ENCODE data around the gene CALML4. TPM values are rescaled to one million over a fixed set of nuclear protein-coding genes. Genes with fewer than 3 reads are reported as not detected.

Gene CALML4
- total and polyA plus RNA-seq, 2 experiments from 2014 or later, result 13.4 to 16.2 TPM

- H3K4me1 Mint-ChIP-seq, result no peaks in the 10 kb centered on the region
- no peak for DNase-seq (ENCODE audit: low spot score)
- H3K79me2 ChIP-seq (replicated peaks; ENCODE audit: insufficient read depth), result peaks cover 84% of the 10 kb centered on the region
- no peak overlapping the region for H3K4me3 Mint-ChIP-seq
- no peak overlapping the region for H3K4me3 ChIP-seq
- no peak overlapping the region for H3K4me2 ChIP-seq
- H3F3A ChIP-seq (replicated peaks; ENCODE audit: low read depth), result no peaks in the 10 kb centered on the region
- no peak for ATAC-seq
- H3K4me1 ChIP-seq (ENCODE audit: insufficient read depth), result no peaks in the 10 kb centered on the region
- peaks cover 82% of the 10 kb centered on the region for H3K36me3 Mint-ChIP-seq (ENCODE audit: low read depth)
- no peaks in the 10 kb centered on the region for H3K9me2 ChIP-seq (ENCODE audit: insufficient read depth)
- peaks cover 27% of the 10 kb centered on the region for H3K9me3 Mint-ChIP-seq
- H2AFZ ChIP-seq, result no peak overlapping the region
- no peak overlapping the region for H3K27ac ChIP-seq (ENCODE audit: low read depth)
- peaks cover 2% of the 10 kb centered on the region for H3K27me3 Mint-ChIP-seq (ENCODE audit: insufficient read depth, low read depth, poor library complexity)
- no peak overlapping the region for H3K27ac Mint-ChIP-seq
- peaks cover 35% of the 10 kb centered on the region for H4K20me1 ChIP-seq (replicated peaks; ENCODE audit: insufficient read depth)
- no peaks in the 10 kb centered on the region for H3K27me3 ChIP-seq (ENCODE audit: insufficient read depth)
- TF ChIP-seq ZNF331 (CRISPR knock-in tag; IDR thresholded peaks at IDR 0.05; ENCODE audit: low read depth) (no peak), ZNF114 (CRISPR knock-in tag; IDR thresholded peaks at IDR 0.05) (no peak), STAT1 (IDR thresholded peaks at IDR 0.05; ENCODE audit: unreplicated experiment) (no peak), REST (IDR thresholded peaks at IDR 0.05; ENCODE audit: unreplicated experiment) (no peak), EZH2 (IDR thresholded peaks at IDR 0.05; ENCODE audit: low read depth, unreplicated experiment) (no peak), ETS1 (IDR thresholded peaks at IDR 0.05) (no peak), NANOG (IDR thresholded peaks at IDR 0.05; ENCODE audit: borderline replicate concordance) (no peak), EZH2phosphoT487 (IDR thresholded peaks at IDR 0.05; ENCODE audit: unreplicated experiment) (no peak), POLR2AphosphoS5 (IDR thresholded peaks at IDR 0.05; ENCODE audit: low read depth) (no peak), CTCF (conservative IDR thresholded peaks at IDR 0.05; ENCODE audit: low read depth in 2 of 2) (no peak), ZNF462 (CRISPR knock-in tag; IDR thresholded peaks at IDR 0.05) (no peak), CREB1 (CRISPR knock-in tag; IDR thresholded peaks at IDR 0.05; ENCODE audit: low read depth) (no peak), JUNB (IDR thresholded peaks at IDR 0.05; ENCODE audit: unreplicated experiment) (no peak)
- H3K36me3 ChIP-seq (ENCODE audit: insufficient read depth), result peaks cover 10% of the 10 kb centered on the region; the same call in 1 of the 2 replicates
Observed at GRCh38 chr15:68220489-68220888, 15.4 kb upstream of the CALML4 start.
